HepG2 (cell line): ENCODE results near the gene TPM2. TPM values are rescaled to one million over a fixed set of nuclear protein-coding genes. Genes with fewer than 3 reads are reported as not detected.

Source experiments
- HMG20A ChIP-seq: IDR thresholded peaks from 2 replicates; pipeline ENCODE4 v1.6.1; 2016; ENCODE audit warnings: borderline replicate concordance
- HNRNPLL ChIP-seq: fragments of 200-400 bp; formaldehyde crosslinking; IDR thresholded peaks from 2 replicates; pipeline ENCODE4 v1.6.1; 2017; ENCODE audit warnings: mild to moderate bottlenecking, low read depth, low read length; ENCODE audit not compliant: poor library complexity, severe bottlenecking
- IRF2 ChIP-seq: IDR thresholded peaks from 2 replicates; pipeline ENCODE4 v1.6.1; 2018; ENCODE audit warnings: missing genetic modification reagents, missing compliant biosample characterization
- NFKBIZ ChIP-seq: IDR thresholded peaks from 2 replicates; pipeline ENCODE4 v1.6.1; 2018; ENCODE audit warnings: missing genetic modification reagents, missing compliant biosample characterization
- PHF8 ChIP-seq: sonication (generic); formaldehyde crosslinking; IDR thresholded peaks from 2 replicates; pipeline ENCODE4 v1.5.0; 2020; ENCODE audit warnings: missing genetic modification reagents
- REPIN1 ChIP-seq: sonication (generic); formaldehyde crosslinking; IDR thresholded peaks from 2 replicates; pipeline ENCODE4 v1.8.0; 2022; ENCODE audit warnings: missing genetic modification reagents, low read depth, mild to moderate bottlenecking, borderline replicate concordance
- SMC3 ChIP-seq: IDR thresholded peaks from 2 replicates; pipeline ENCODE4 v1.6.1; 2011; ENCODE audit warnings: low read length, improper control_type of control experiment
- SP4 ChIP-seq: sonication (generic); formaldehyde crosslinking; IDR thresholded peaks from 2 replicates; pipeline ENCODE4 v1.8.1; 2023; ENCODE audit warnings: mild to moderate bottlenecking, missing genetic modification reagents
- TCF12 ChIP-seq, 2 experiments: fragments of 450-650 bp in 1 of 2; sonication (generic) in 1 of 2; formaldehyde crosslinking in 1 of 2; IDR thresholded peaks; 2 replicates each; pipeline versions ENCODE4 v1.6.1 to v1.8.0; 2017 to 2022; ENCODE audit warnings: antibody characterized with exemption in 1 of 2, mild to moderate bottlenecking in 1 of 2, missing genetic modification reagents in 1 of 2, moderate library complexity in 1 of 2
- TCF7 ChIP-seq: sonication (generic); IDR thresholded peaks from 2 replicates; pipeline ENCODE4 v1.6.1; 2016; ENCODE audit warnings: antibody characterized with exemption, low read depth
- ZNF225 ChIP-seq: sonication (generic); formaldehyde crosslinking; IDR thresholded peaks from 2 replicates; pipeline ENCODE4 v1.4.0; 2020; ENCODE audit warnings: mild to moderate bottlenecking, missing genetic modification reagents
- ZNF256 ChIP-seq: sonication (generic); formaldehyde crosslinking; conservative IDR thresholded peaks from 2 replicates; pipeline ENCODE4 v1.4.0; 2020; ENCODE audit warnings: missing genetic modification reagents
- polyA plus RNA-seq, 8 experiments: library from polyadenylated mRNA; depleted of rRNA in 3 of 8; stranded (reverse) in 7 of 8; unstranded in 1 of 8; fragments of >200 nt; fragmentation: Illumina TruSeq in 4 of 8; extraction: Trizol in 4 of 8; gene quantifications; 2 replicates each; pipeline versions ENCODE4 v1.2.1 to v1.2.3, GENCODE V29; 2011 to 2016; ENCODE audit warnings: low read depth in 4 of 8, missing spikeins in 1 of 8, mixed read lengths in 1 of 8; ENCODE audit not compliant: insufficient read depth in 1 of 8
- total RNA-seq, 5 experiments: library from RNA; depleted of rRNA; stranded (reverse); fragments of >200 nt; fragmentation: Illumina TruSeq; extraction: Trizol; gene quantifications; 2 replicates each; pipeline ENCODE4 v1.2.3, GENCODE V29; 2016; ENCODE audit warnings: low read depth in 1 of 5
- TF ChIP-seq, protein P1 (sequence below): sonication (generic); formaldehyde crosslinking; IDR thresholded peaks from 2 replicates; pipeline ENCODE4 v1.4.0; 2020; ENCODE audit warnings: mild to moderate bottlenecking, missing genetic modification reagents, borderline replicate concordance
- TF ChIP-seq, protein P2 (sequence below): sonication (generic); formaldehyde crosslinking; IDR thresholded peaks from 2 replicates; pipeline ENCODE4 v1.5.0; 2020; ENCODE audit warnings: missing genetic modification reagents
- TF ChIP-seq, protein P3 (sequence below): sonication (generic); formaldehyde crosslinking; IDR thresholded peaks from 2 replicates; pipeline ENCODE4 v1.4.0; 2020; ENCODE audit warnings: missing genetic modification reagents, borderline replicate concordance
- TF ChIP-seq, protein P4 (sequence below): sonication (generic); formaldehyde crosslinking; IDR thresholded peaks from 2 replicates; pipeline ENCODE4 v1.5.0; 2020; ENCODE audit warnings: mild to moderate bottlenecking, missing genetic modification reagents, moderate library complexity
- TF ChIP-seq, protein P5 (sequence below), 2 experiments: sonication (generic) in 1 of 2; formaldehyde crosslinking in 1 of 2; IDR thresholded peaks; 2 replicates each; pipeline versions ENCODE4 v1.5.1 to v1.6.1; 2011 to 2020; ENCODE audit warnings: borderline replicate concordance in 1 of 2, low read depth in 1 of 2, low read length in 1 of 2, mild to moderate bottlenecking in 1 of 2, missing genetic modification reagents in 1 of 2, moderate library complexity in 1 of 2

Gene TPM2
- total and polyA plus RNA-seq, 2 of the 13 experiments (the other 11 are each of a cell fraction or from before 2014, with no cell fraction given), result 3.1 to 10.7 TPM

DNA sequence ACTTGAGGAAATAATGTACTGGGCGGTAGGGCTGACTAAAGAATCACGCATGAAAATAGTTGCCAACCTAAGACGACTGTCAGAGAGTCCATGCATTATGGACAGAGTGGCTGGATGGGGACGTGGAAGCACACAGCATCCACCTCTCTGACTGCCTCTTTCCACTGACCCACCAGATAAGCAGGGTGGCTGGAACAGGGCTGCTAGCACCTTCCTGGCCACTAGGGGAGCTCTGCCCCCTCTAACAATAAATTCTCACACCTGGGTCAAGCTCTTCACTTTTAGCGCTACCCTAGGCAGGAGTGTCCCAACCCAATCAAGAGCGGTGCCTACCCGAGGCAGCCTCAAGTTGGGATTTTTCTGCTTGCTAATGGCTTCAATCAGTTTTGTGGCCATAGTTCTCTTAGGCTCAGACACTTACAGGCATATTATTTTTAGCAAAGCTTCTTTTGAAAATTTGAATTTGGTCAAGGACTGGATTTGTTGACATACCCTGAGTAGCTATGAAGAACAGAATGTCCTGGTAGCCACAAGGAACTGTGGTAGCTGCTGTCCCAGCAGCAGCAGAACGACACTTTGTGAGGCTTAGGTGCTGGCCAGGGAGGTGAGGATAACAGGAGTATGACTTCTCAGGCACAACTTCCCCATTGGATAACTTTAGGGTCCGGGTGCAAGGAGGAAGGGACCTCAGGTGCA lies 6.9 kb upstream of the TPM2 start (continued):
- TF ChIP-seq, protein P1, sequence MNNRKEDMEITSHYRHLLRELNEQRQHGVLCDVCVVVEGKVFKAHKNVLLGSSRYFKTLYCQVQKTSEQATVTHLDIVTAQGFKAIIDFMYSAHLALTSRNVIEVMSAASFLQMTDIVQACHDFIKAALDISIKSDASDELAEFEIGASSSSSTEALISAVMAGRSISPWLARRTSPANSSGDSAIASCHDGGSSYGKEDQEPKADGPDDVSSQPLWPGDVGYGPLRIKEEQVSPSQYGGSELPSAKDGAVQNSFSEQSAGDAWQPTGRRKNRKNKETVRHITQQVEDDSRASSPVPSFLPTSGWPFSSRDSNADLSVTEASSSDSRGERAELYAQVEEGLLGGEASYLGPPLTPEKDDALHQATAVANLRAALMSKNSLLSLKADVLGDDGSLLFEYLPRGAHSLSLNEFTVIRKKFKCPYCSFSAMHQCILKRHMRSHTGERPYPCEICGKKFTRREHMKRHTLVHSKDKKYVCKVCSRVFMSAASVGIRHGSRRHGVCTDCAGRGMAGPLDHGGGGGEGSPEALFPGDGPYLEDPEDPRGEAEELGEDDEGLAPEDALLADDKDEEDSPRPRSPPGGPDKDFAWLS, result no peak
- TF ChIP-seq PHF8 (CRISPR knock-in tag) (0 out of 2 replicates have a peak, but pooled peaks have one; percentile 23), TCF7 (no peak), SP4 (CRISPR knock-in tag) (no peak), HNRNPLL (no peak), ZNF225 (no peak), REPIN1 (CRISPR knock-in tag) (0 out of 2 replicates have a peak, but pooled peaks have one; percentile 50), IRF2 (CRISPR knock-in tag) (0 out of 2 replicates have a peak, but pooled peaks have one; percentile 41), SMC3 (peak; percentile 80), ZNF256 (CRISPR knock-in tag) (no peak), NFKBIZ (CRISPR knock-in tag) (no peak), TCF12 (IDR thresholded peaks at IDR 0.05) (no peak), TCF12 (CRISPR knock-in tag; IDR thresholded peaks at IDR 0.05) (no peak), HMG20A (no peak)
- TF ChIP-seq, protein P2, sequence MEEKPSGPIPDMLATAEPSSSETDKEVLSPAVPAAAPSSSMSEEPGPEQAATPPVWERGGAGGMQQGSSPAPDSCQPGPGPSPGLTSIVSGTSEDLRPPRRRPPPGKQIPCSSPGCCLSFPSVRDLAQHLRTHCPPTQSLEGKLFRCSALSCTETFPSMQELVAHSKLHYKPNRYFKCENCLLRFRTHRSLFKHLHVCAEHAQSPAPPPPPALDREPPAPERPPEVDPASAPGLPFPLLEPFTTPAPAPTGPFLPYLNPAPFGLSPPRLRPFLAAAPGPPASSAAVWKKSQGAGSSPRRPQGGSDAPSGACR (CRISPR knock-in tag), result 0 out of 2 replicates have a peak, but pooled peaks have one; percentile 45
- TF ChIP-seq, protein P3, sequence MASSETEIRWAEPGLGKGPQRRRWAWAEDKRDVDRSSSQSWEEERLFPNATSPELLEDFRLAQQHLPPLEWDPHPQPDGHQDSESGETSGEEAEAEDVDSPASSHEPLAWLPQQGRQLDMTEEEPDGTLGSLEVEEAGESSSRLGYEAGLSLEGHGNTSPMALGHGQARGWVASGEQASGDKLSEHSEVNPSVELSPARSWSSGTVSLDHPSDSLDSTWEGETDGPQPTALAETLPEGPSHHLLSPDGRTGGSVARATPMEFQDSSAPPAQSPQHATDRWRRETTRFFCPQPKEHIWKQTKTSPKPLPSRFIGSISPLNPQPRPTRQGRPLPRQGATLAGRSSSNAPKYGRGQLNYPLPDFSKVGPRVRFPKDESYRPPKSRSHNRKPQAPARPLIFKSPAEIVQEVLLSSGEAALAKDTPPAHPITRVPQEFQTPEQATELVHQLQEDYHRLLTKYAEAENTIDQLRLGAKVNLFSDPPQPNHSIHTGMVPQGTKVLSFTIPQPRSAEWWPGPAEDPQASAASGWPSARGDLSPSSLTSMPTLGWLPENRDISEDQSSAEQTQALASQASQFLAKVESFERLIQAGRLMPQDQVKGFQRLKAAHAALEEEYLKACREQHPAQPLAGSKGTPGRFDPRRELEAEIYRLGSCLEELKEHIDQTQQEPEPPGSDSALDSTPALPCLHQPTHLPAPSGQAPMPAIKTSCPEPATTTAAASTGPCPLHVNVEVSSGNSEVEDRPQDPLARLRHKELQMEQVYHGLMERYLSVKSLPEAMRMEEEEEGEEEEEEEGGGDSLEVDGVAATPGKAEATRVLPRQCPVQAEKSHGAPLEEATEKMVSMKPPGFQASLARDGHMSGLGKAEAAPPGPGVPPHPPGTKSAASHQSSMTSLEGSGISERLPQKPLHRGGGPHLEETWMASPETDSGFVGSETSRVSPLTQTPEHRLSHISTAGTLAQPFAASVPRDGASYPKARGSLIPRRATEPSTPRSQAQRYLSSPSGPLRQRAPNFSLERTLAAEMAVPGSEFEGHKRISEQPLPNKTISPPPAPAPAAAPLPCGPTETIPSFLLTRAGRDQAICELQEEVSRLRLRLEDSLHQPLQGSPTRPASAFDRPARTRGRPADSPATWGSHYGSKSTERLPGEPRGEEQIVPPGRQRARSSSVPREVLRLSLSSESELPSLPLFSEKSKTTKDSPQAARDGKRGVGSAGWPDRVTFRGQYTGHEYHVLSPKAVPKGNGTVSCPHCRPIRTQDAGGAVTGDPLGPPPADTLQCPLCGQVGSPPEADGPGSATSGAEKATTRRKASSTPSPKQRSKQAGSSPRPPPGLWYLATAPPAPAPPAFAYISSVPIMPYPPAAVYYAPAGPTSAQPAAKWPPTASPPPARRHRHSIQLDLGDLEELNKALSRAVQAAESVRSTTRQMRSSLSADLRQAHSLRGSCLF (CRISPR knock-in tag), result no peak
- TF ChIP-seq, protein P4, sequence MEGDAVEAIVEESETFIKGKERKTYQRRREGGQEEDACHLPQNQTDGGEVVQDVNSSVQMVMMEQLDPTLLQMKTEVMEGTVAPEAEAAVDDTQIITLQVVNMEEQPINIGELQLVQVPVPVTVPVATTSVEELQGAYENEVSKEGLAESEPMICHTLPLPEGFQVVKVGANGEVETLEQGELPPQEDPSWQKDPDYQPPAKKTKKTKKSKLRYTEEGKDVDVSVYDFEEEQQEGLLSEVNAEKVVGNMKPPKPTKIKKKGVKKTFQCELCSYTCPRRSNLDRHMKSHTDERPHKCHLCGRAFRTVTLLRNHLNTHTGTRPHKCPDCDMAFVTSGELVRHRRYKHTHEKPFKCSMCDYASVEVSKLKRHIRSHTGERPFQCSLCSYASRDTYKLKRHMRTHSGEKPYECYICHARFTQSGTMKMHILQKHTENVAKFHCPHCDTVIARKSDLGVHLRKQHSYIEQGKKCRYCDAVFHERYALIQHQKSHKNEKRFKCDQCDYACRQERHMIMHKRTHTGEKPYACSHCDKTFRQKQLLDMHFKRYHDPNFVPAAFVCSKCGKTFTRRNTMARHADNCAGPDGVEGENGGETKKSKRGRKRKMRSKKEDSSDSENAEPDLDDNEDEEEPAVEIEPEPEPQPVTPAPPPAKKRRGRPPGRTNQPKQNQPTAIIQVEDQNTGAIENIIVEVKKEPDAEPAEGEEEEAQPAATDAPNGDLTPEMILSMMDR (CRISPR knock-in tag), result peak; percentile 82
- TF ChIP-seq, protein P5, sequence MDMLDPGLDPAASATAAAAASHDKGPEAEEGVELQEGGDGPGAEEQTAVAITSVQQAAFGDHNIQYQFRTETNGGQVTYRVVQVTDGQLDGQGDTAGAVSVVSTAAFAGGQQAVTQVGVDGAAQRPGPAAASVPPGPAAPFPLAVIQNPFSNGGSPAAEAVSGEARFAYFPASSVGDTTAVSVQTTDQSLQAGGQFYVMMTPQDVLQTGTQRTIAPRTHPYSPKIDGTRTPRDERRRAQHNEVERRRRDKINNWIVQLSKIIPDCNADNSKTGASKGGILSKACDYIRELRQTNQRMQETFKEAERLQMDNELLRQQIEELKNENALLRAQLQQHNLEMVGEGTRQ (IDR thresholded peaks at IDR 0.05; ENCODE audit: low read depth, low read length), result no peak
- TF ChIP-seq, protein P5 (CRISPR knock-in tag; IDR thresholded peaks at IDR 0.05; ENCODE audit: borderline replicate concordance), result no peak
